ENCODE data around the gene ZNF630.
A peak's percentile ranks its signal among the peaks of the same experiment; 100 is the strongest.

ZNF630 gene

DNA sequence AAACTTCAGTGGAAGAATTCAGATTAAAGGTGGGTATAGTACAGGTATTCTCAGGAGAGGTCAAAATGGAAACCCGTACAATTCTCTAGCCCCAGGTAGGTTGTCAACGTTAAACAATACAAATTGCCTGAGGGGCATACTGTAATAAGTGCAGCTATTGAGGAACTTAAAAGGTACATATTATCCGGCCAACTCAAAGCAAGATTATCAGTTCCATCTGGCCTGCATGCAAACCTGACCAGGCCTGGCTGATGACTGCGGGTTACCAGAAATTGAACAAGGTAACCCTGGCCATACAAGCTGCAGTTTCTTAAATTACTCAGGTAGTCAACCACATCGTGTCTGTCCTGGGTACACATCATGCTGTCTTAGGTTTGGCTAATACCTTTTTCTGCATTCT is 12.3 kb upstream of the ZNF630 start:
- TF ChIP-seq, protein P1, sequence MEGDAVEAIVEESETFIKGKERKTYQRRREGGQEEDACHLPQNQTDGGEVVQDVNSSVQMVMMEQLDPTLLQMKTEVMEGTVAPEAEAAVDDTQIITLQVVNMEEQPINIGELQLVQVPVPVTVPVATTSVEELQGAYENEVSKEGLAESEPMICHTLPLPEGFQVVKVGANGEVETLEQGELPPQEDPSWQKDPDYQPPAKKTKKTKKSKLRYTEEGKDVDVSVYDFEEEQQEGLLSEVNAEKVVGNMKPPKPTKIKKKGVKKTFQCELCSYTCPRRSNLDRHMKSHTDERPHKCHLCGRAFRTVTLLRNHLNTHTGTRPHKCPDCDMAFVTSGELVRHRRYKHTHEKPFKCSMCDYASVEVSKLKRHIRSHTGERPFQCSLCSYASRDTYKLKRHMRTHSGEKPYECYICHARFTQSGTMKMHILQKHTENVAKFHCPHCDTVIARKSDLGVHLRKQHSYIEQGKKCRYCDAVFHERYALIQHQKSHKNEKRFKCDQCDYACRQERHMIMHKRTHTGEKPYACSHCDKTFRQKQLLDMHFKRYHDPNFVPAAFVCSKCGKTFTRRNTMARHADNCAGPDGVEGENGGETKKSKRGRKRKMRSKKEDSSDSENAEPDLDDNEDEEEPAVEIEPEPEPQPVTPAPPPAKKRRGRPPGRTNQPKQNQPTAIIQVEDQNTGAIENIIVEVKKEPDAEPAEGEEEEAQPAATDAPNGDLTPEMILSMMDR (IDR thresholded peaks at IDR 0.05; ENCODE audit: low read length, missing control alignments): no peak
- DNase-seq (ENCODE audit: low read depth): no peak

DNA sequence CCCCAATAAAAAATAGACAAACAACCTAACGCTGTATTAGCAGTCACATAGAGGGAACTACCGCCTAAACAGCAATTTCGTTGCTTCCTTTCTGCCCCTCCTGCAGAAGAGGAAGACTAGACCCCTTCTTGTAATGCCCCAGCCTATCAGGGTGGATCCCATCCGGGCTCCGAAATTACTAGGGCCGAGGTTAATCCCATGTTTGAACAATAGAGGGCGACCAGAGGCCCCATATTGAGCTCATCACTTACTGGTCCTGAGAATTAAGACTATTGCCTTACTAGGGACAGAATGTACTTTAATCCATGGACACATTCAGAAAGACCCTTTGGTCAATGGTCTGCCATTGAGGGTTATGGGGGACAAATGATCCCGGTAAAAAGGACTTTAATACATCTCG is 11.8 kb upstream of the ZNF630 start:
- TF ChIP-seq, protein P1 (IDR thresholded peaks at IDR 0.05; ENCODE audit: low read length, missing control alignments): peak; percentile 59
- H3K4me3 ChIP-seq (replicated peaks; ENCODE audit: low read depth, low read length): no peak overlapping the region
- DNase-seq (ENCODE audit: low read depth): peak; percentile 60

More for the DNA sequence above, 12.3 kb upstream of the ZNF630 start:
- no peak overlapping the region for H3K4me3 ChIP-seq (replicated peaks; ENCODE audit: low read depth, low read length)

DNA sequence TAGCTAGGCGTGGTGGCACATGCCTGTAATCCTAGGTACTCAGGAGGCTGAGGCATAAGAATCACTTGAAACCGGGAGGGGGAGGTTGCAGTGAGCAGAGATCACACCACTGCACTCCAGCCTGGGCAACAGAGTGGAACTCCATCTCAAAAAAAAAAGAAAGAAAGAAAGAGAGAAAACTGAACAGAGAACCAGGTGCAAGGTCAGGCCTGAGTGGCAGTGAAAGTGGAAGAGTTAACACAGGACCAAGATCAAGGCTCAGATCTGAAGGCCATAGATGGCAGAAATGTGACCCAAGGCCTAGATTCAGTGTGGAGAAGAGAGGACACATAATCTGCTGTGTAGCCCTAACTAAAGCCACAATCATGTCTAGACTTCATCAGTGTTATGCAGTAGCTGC is 4.9 kb upstream of the ZNF630 start:
- H3K4me3 ChIP-seq (replicated peaks; ENCODE audit: low read depth, low read length): no peak overlapping the region
- TF ChIP-seq, protein P1 (IDR thresholded peaks at IDR 0.05; ENCODE audit: low read length, missing control alignments): no peak
- no peak for DNase-seq (ENCODE audit: low read depth)

DNA sequence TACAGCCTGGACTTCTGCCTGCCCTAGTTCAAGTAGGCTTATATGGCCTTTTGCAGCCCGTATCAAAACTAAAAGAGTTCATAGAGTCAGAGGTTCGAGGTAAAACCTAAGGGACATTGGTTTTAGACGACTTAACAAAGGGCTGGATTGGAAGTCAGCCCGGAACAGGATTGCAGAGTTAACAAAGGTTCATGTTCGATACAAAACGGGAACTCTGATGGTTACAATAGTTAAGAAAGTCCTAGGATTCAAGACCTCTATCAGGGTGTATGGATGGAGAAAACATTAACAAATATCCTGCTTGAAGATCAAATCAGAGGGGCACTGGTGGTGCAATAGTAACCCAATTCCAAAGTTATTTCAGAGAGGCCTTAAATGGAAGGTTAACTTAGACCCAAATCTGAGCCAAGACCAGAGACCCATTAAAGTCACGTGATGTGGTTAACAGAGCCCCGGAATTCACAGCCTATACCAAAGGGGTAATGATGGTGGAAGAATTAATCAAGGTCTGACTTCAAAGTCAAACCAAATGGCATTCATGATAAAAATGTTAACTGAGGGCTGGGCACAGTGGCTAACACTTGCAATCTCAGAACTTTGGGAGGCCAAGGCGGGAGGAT is 656 bp upstream of the ZNF630 start:
- TF ChIP-seq, protein P1 (IDR thresholded peaks at IDR 0.05; ENCODE audit: low read length, missing control alignments): no peak
- DNase-seq (ENCODE audit: low read depth): no peak
- peak overlapping the region; percentile 64 for H3K4me3 ChIP-seq (replicated peaks; ENCODE audit: low read depth, low read length)

DNA sequence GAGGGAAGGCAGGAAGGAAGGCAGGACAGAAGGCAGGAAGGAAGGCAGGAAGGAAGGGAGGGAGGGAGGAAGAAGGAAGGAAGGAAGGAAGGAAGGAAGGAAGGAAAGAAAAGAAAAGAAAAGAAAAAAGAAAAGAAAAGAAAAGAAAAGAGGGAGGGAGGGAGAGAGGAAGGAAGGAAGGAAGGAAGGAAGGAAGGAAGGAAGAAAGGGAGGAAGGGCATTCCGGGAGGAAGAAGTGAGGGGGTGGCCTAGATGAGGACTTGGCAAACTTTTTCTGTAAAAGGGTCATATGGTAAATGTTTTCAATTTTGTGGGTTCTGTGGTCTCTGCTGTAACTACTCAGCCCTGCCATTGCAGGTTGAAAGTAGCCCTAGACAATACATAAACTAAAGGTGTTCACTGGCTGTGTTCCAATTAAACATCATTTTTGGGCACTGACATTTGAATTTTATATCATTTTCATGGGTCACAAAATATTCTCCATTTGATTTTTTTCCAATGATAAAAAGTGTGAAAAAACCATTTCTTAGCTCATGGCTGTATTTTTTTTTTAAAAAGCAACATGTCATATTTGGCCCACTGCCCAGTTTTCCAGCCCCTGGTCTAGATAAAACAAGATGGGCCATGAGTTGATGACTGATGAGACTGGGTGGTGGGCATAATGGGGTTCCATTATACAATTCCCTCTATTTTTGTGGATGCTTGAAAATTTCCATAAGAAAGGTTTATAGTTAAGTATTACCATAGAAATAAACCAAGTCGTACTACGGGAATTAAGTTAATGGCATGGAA is 3.1 kb downstream of the ZNF630 start:
- DNase-seq (ENCODE audit: low read depth): no peak
- H3K4me3 ChIP-seq (replicated peaks; ENCODE audit: low read depth, low read length): no peak overlapping the region
- TF ChIP-seq, protein P1 (IDR thresholded peaks at IDR 0.05; ENCODE audit: low read length, missing control alignments): no peak

DNA sequence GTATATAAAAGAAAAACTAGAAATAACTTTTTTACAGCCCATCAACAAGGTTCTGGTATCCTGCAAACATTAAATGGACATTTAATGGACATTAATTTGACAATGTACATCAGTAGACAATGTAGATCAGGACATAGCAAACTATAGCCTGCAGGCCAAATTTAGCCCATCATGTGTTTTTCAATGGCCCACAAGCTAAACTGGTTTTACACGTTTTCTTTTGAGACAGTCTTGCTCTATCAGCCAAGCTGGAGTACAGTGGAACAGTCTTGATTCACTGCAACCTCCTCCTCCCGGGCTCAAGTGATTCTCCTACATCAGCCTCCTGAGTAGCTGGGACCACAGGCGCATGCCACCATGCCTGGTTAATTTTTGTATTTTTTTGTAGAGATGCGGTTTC is 7.2 kb downstream of the ZNF630 start:
- DNase-seq (ENCODE audit: low read depth): no peak
- H3K4me3 ChIP-seq (replicated peaks; ENCODE audit: low read depth, low read length): no peak overlapping the region
- TF ChIP-seq, protein P1 (IDR thresholded peaks at IDR 0.05; ENCODE audit: low read length, missing control alignments): no peak

Measured in fibroblast of pulmonary artery (primary cell).